Neural cell (in vitro differentiated cells): ENCODE data around the gene SELENOV.

Source experiments
- CTCF ChIP-seq: fragments of 450-650 bp; IDR thresholded peaks from 2 replicates; pipeline ENCODE4 v1.5.1; 2014; ENCODE audit warnings: antibody characterized with exemption, mild to moderate bottlenecking, moderate library complexity; ENCODE audit not compliant: poor library complexity, severe bottlenecking
- EP300 ChIP-seq: fragments of 450-650 bp; conservative IDR thresholded peaks from 2 replicates; pipeline ENCODE4 v1.6.1; 2014; ENCODE audit warnings: antibody characterized with exemption, mild to moderate bottlenecking, moderate library complexity; ENCODE audit not compliant: poor library complexity, severe bottlenecking
- EZH2 ChIP-seq: fragments of 200-600, 300-800 bp; shearing (Covaris generic), sonication (generic); IDR thresholded peaks from 2 replicates; pipeline ENCODE4 v1.6.1; 2014; ENCODE audit warnings: antibody characterized with exemption, low read length, borderline replicate concordance, mild to moderate bottlenecking; ENCODE audit not compliant: insufficient read depth, poor library complexity, severe bottlenecking
- MXI1 ChIP-seq: fragments of 450-650 bp; conservative IDR thresholded peaks from 2 replicates; pipeline ENCODE4 v1.6.1; 2014; ENCODE audit warnings: antibody characterized with exemption, mild to moderate bottlenecking; ENCODE audit not compliant: poor library complexity, severe bottlenecking
- POLR2AphosphoS5 ChIP-seq: IDR thresholded peaks from 2 replicates; pipeline ENCODE4 v1.6.1; 2012
- RAD21 ChIP-seq: fragments of 450-650 bp; conservative IDR thresholded peaks from 2 replicates; pipeline ENCODE4 v1.6.1; 2014; ENCODE audit warnings: antibody characterized with exemption, mild to moderate bottlenecking, moderate library complexity
- REST ChIP-seq: IDR thresholded peaks from 2 replicates; pipeline ENCODE4 v1.6.1; 2012; ENCODE audit warnings: borderline replicate concordance
- TAF1 ChIP-seq: IDR thresholded peaks from 2 replicates; pipeline ENCODE4 v1.6.1; 2012; ENCODE audit warnings: low read depth

DNA sequence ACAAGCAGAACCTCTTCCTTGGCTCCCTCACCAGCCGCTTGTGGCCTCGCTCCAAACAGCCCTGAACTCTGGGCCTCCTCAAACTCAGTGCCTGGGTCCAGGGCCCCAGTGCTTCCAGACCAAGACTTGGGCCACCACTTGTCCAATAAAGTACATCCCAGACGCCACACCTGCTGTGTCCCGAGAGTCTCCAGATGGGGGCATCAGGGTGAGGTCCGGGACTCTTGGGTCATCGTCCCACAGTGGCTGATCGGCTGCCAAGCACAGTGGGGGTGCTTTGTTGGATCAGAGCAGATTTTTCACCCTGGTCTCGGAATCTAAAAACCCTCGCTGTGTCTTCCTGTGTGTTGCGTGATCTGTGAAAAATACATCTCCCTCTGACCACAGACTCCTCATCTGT, 25.2 kb upstream of the SELENOV start:
- no peak for TF ChIP-seq CTCF
- no peak for TF ChIP-seq EZH2
- TF ChIP-seq EP300 = no peak
- TF ChIP-seq POLR2AphosphoS5 = no peak
- no peak for TF ChIP-seq MXI1
- no peak for TF ChIP-seq REST
- no peak for TF ChIP-seq RAD21
- TF ChIP-seq TAF1 = no peak
